ENCODE measurements around the gene RMRP.
"Not testable (repeated sequence)": the region's sequence is repeated elsewhere in the genome, so short reads cannot be mapped to it uniquely, and the experiment has no call there.

- TF ChIP-seq POLR2AphosphoS5 (IDR thresholded peaks at IDR 0.05; ENCODE audit: borderline replicate concordance, low read depth, low read length); EZH2 (IDR thresholded peaks at IDR 0.05): not testable (repeated sequence)
These were observed 18.6 kb downstream of the RMRP start for GRCh38 chr9:35639225-35639624.

Data from SK-N-MC (cell line).